Central memory CD8-positive, alpha-beta T cell (primary cell): ENCODE data around the gene PHC3.

ENCODE experiments used
- ATAC-seq: fragments of 150-1000 bp; cut with Tn5 transposase; replicated peaks from 2 replicates; pipeline ENCODE4 v1.10.0; 2022; ENCODE audit warnings: mild to moderate bottlenecking, moderate FRiP score, moderate number of reproducible peaks; ENCODE audit not compliant: poor library complexity, severe bottlenecking; ENCODE audit errors: extremely low read depth
- DNase-seq, 2 donors: peaks; one replicate each; pipeline ENCODE4 v3.0.0; 2021; ENCODE audit warnings: low spot score in 2 of 2
- H3K27ac Mint-ChIP-seq: one replicate; pipeline ENCODE4 v1.8.0; 2022; ENCODE audit warnings: low read depth, mild to moderate bottlenecking, moderate library complexity, mixed read lengths
- H3K27me3 Mint-ChIP-seq: one replicate; pipeline ENCODE4 v1.8.0; 2022; ENCODE audit warnings: mixed read lengths
- H3K36me3 Mint-ChIP-seq: one replicate; pipeline ENCODE4 v1.8.0; 2022; ENCODE audit warnings: mild to moderate bottlenecking, moderate library complexity, mixed read lengths; ENCODE audit not compliant: insufficient read depth
- H3K4me1 Mint-ChIP-seq: one replicate; pipeline ENCODE4 v1.8.0; 2022; ENCODE audit warnings: mixed read lengths
- H3K4me3 Mint-ChIP-seq: one replicate; pipeline ENCODE4 v1.8.0; 2022; ENCODE audit warnings: mild to moderate bottlenecking, moderate library complexity, mixed read lengths
- H3K9me3 Mint-ChIP-seq: one replicate; pipeline ENCODE4 v1.8.0; 2022; ENCODE audit warnings: mixed read lengths

The PHC3 gene

DNA sequence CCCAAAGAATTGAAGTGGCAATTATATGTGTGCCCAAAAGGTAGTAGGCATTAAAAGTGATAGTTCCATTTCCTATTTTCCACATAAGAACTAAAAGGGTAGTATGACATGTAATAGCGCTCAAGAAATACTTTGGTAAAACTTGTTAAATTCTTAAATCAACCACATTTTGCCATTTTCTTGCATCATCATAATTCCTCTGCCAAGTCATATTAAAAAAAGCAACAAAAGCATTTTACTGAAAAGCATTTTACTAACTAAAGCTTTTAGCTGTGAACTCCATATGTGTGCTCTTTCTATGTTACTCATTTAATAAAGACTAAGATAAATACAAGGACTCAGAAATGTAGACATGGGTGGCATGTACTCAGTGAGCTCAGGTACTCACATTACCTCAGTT lies 73.6 kb downstream of the PHC3 start:
- DNase-seq = no peak
- peaks cover 21% of the 10 kb centered on the region for H3K4me1 Mint-ChIP-seq
- H3K27me3 Mint-ChIP-seq = no peaks in the 10 kb centered on the region
- H3K9me3 Mint-ChIP-seq = no peaks in the 10 kb centered on the region
- ATAC-seq = no peak
- H3K27ac Mint-ChIP-seq = no peak overlapping the region
- H3K36me3 Mint-ChIP-seq = peaks cover 31% of the 10 kb centered on the region
- no peak overlapping the region for H3K4me3 Mint-ChIP-seq

DNA sequence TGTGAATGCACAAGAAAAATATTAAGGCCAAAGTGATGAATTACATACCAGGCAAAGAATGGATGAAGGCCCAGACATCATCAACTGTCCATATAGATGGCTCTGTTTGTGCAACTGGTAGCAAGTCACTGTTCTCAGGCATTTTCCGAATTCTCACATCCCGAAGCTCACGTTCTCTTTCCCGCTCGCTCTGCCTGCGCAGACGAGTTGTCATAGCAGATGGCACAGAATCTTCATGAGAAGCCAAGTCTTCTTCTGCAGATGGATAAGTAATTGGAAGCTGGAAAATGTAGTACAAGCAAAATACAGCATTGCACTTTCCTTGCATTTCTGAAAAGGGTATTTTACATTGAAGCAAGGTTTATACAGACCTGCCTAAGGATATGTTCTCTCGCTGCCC lies 79.1 kb downstream of the PHC3 start:
- no peaks in the 10 kb centered on the region for H3K27me3 Mint-ChIP-seq
- peaks cover 48% of the 10 kb centered on the region for H3K36me3 Mint-ChIP-seq
- H3K4me1 Mint-ChIP-seq = peaks cover 7% of the 10 kb centered on the region
- H3K4me3 Mint-ChIP-seq = no peak overlapping the region
- H3K27ac Mint-ChIP-seq = peak overlapping the region; percentile 35
- no peak for DNase-seq
- no peak for ATAC-seq
- H3K9me3 Mint-ChIP-seq = no peaks in the 10 kb centered on the region

DNA sequence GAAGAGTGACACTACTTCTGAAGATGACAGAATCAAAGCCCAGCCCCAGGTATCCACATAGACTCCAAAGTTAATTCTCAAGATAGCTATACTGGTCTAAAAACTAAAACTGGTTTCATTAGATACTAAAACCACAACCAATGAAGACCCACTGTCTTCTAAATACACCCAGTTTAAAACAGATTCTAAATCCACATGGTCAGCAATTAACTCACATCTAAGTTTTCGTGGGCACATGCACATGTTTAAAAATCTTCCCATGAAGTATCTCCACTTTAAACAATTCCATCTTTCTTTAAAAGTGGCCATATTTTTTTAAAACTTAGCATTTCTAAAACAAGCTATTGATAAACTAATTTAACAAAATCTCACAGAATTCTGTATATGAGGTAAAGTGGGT lies 80.6 kb downstream of the PHC3 start:
- H3K27ac Mint-ChIP-seq = no peak overlapping the region
- no peaks in the 10 kb centered on the region for H3K27me3 Mint-ChIP-seq
- no peaks in the 10 kb centered on the region for H3K9me3 Mint-ChIP-seq
- H3K4me1 Mint-ChIP-seq = peaks cover 7% of the 10 kb centered on the region
- H3K4me3 Mint-ChIP-seq = no peak overlapping the region
- DNase-seq (no peak), ATAC-seq (no peak)
- H3K36me3 Mint-ChIP-seq = peaks cover 54% of the 10 kb centered on the region

DNA sequence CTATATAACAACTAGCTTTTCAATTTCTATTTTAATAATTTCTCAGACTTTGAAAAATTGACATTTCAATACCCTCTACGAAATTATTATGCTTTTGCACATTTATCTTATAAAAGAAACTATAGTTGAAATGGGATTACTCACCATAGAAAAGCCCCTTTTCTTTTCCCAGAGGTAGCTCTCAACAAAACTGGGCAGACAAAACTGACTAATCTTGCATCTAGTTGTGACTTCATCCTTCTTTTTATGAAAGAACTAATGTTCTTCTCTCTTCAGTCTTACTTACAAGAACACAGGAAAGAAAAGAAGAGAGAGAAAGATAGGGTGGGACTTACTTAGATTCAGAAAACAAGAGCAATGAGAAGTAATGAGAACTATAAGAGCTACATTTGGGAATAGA lies 82.8 kb downstream of the PHC3 start:
- Mint-ChIP-seq H3K9me3 (no peaks in the 10 kb centered on the region), H3K36me3 (peaks cover 65% of the 10 kb centered on the region), H3K27ac (peak overlapping the region; percentile 70), H3K4me3 (no peak overlapping the region), H3K27me3 (no peaks in the 10 kb centered on the region), H3K4me1 (peaks cover 20% of the 10 kb centered on the region)
- no peak for ATAC-seq
- no peak for DNase-seq

DNA sequence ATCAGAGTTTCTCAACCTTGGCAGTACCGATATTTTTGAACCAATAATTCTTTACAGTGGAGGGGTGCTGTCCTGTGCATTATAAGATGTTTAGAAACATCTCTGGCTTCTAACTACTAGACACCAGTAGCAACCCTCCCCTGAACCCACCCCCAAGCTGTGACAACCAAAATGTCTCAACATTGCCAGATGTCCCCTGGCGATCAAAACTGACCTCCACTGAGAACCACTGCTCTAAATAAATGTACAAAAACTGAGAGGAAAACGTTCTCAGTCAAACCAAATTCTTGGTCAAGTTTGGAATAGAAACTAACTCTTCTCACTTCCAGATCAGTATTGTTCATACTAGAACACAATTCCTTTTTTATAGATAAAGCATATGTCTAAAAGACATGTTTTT lies 85.2 kb downstream of the PHC3 start:
- Mint-ChIP-seq H3K9me3 (no peaks in the 10 kb centered on the region), H3K4me1 (peaks cover 13% of the 10 kb centered on the region), H3K4me3 (no peak overlapping the region), H3K27ac (no peak overlapping the region), H3K27me3 (no peaks in the 10 kb centered on the region), H3K36me3 (peaks cover 55% of the 10 kb centered on the region)
- no peak for DNase-seq
- no peak for ATAC-seq

DNA sequence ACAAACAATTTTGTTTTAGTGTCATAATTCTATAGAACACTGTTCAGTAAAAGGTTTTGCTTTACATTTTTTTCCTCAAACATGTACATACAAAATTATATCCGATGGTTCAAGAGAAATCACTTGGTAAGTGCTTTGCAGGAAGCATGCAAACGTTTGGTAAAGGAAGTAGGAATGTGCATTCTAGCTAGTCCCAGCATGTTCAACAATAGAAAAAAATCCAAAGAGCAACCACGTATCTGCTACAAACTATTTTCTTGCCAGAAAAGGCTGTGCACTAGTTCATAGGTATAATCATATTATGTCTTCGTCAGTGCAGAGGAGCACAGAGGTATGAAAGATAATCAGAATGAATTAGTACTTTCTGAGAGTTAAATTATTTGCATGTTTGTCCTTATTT lies 85.8 kb downstream of the PHC3 start:
- Mint-ChIP-seq H3K27me3 (no peaks in the 10 kb centered on the region), H3K27ac (no peak overlapping the region), H3K9me3 (no peaks in the 10 kb centered on the region), H3K4me1 (peaks cover 13% of the 10 kb centered on the region), H3K4me3 (no peak overlapping the region), H3K36me3 (peaks cover 54% of the 10 kb centered on the region)
- no peak for ATAC-seq
- no peak for DNase-seq

DNA sequence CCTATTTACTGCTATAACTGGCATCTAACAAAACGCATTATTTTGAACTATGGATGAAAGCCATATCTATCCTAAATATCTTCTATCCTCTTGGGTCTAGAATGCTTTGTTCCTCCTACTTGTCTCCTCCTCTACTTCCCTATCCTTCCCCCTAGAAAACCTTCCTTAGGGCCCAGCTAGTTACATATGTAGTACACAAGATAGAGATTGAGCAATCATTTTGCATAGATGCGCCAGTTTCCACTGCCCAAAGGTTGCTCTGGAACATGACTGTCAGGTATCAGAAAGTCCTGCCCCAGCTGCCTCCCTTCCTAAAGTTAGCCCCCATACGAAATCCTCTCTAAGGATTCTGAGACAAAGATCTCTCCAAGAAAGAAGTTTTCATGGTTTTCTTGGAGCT lies 88.6 kb downstream of the PHC3 start:
- peaks cover 49% of the 10 kb centered on the region for H3K36me3 Mint-ChIP-seq
- H3K27ac Mint-ChIP-seq = no peak overlapping the region
- H3K27me3 Mint-ChIP-seq = no peaks in the 10 kb centered on the region

DNA sequence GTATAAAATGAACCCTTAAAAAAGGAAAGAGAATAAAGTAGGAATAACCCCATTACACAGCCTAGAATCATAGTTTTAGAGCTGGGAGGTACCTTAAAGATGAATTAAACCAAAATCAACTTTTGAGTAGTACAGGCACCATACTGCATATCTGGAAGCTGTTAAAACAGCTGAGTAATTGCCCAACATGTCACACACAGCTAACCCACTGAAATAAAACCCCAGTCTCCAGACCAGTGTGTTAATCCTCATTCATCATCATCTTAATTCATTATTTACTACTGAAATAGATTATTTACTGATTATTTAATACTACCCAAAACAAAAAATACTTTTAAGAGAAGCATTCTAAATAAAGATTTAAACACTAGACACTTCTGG lies 90.9 kb downstream of the PHC3 start:
- ATAC-seq = no peak
- H3K27me3 Mint-ChIP-seq = no peaks in the 10 kb centered on the region
- peaks cover 17% of the 10 kb centered on the region for H3K4me1 Mint-ChIP-seq
- DNase-seq = no peak
- H3K9me3 Mint-ChIP-seq = no peaks in the 10 kb centered on the region
- no peak overlapping the region for H3K4me3 Mint-ChIP-seq
- peaks cover 37% of the 10 kb centered on the region for H3K36me3 Mint-ChIP-seq
- H3K27ac Mint-ChIP-seq = peak overlapping the region; percentile 41

More for the DNA sequence above, 88.6 kb downstream of the PHC3 start:
- DNase-seq = no peak
- ATAC-seq = no peak
- H3K9me3 Mint-ChIP-seq = no peaks in the 10 kb centered on the region
- H3K4me3 Mint-ChIP-seq = no peak overlapping the region
- H3K4me1 Mint-ChIP-seq = peaks cover 19% of the 10 kb centered on the region

DNA sequence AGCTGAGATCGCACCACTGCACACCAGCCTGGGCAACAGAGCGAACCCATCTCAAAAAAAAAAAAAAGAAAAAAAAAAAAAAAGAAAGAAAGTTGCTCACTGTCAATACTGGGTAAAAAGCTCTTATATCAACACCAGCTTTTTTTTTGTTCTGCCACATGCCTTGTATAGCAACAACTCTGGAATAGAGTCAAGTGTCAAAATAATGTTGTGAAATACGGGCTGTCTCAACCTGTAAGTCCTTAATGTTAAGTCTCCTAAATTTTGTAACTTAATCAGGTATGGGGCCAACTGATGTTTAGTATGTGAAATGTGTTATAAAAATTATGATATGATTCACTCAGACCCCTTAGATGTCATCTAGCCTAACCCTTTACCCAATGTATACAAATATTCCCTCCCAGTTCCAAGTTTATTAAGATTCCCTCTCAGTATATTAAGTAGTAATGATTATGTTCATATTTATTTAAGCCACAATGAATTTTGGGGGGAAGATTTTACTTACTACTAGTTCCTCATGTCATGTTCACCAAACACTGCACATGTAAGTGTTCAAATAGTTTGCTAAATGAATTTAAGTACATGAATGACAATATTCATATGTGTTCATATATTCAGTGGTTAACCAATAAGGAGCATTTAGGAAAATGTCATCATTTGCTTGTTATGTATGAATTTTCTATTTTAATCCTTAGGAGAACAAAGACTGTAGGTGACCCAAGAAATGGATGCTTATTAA lies 91.5 kb downstream of the PHC3 start:
- Mint-ChIP-seq H3K27me3 (no peaks in the 10 kb centered on the region), H3K27ac (peak overlapping the region; percentile 41), H3K4me1 (peaks cover 12% of the 10 kb centered on the region), H3K36me3 (peaks cover 33% of the 10 kb centered on the region), H3K9me3 (no peaks in the 10 kb centered on the region), H3K4me3 (no peak overlapping the region)
- no peak for ATAC-seq
- DNase-seq = no peak

DNA sequence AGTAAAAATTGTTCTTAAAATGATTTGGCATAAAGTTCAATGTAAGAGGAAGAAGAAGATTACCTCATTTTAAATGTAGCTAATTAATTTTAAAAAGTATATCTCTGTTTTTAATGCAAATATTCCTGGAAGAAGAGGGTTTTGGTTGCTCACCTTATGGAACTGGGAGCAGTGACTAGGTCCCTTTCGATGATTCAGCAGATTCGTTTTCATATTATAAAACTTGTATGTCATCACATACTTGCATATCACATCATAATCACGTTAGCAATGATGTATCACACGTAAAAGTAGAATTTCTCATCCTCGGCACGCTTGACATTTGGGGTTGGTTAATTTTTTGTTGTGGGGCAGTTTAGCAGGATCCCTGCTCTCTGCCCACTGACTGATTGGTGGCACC lies 96.1 kb downstream of the PHC3 start:
- H3K36me3 Mint-ChIP-seq = peaks cover 23% of the 10 kb centered on the region
- H3K4me1 Mint-ChIP-seq = peaks cover 6% of the 10 kb centered on the region

DNA sequence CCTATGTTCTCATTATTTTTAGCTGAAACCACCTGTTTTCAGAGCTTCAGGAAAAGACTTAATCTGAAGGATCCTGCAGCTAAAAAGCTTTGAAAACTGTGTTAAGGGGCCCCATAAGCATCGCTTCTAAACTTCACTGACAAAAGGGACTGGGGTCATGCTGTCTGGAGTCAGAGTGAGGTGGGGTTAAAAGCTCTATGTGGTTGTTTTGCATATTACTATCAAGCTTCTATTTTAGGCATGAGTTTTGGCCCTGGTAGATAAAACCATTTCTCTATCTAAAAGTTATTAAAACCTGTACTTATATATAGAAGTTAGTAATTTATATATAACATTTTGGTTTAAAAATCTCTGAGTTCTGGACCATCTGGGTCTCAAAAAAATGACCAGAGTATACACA lies 98.2 kb downstream of the PHC3 start:
- no peak overlapping the region for H3K27ac Mint-ChIP-seq
- no peaks in the 10 kb centered on the region for H3K9me3 Mint-ChIP-seq
- peaks cover 12% of the 10 kb centered on the region for H3K36me3 Mint-ChIP-seq
- no peaks in the 10 kb centered on the region for H3K27me3 Mint-ChIP-seq
- ATAC-seq (no peak), DNase-seq (no peak)
- no peaks in the 10 kb centered on the region for H3K4me1 Mint-ChIP-seq
- H3K4me3 Mint-ChIP-seq = no peak overlapping the region

More for the DNA sequence above, 96.1 kb downstream of the PHC3 start:
- Mint-ChIP-seq H3K9me3 (no peaks in the 10 kb centered on the region), H3K27ac (no peak overlapping the region), H3K4me3 (no peak overlapping the region), H3K27me3 (no peaks in the 10 kb centered on the region)
- ATAC-seq = no peak
- no peak for DNase-seq

DNA sequence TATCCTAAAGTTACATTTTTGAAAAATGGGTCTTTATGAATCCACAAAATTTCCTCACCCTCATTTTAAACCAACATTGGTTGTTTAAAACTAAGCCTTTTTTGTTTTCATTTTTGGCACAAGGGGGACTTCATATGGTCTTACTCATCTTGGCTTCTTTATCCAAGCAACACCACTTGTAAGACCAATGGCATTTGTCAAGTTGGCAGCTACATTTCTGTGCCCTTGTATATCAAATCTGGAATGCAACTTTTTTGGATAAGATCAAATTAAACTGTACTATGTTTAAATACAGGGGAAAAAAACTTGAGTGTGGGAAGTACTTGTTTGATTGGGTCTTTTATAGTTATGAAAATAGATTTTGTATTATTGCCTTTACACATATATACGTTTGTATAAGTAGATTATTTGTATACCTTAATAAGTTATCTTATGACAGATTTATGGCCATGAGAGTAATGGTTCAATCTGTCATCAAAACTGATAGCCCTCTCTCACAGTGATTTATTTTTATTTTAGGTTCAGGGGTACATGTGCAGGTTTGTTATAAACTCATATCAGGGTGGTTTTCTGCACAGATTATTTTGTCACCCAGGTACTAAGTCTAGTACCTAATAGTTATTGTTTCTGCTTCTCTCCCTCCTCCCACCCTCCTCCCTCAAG lies 100.3 kb downstream of the PHC3 start:
- DNase-seq (no peak), ATAC-seq (no peak)
- Mint-ChIP-seq H3K4me1 (no peaks in the 10 kb centered on the region), H3K9me3 (no peaks in the 10 kb centered on the region), H3K27me3 (no peaks in the 10 kb centered on the region), H3K36me3 (peaks cover 10% of the 10 kb centered on the region), H3K4me3 (no peak overlapping the region), H3K27ac (no peak overlapping the region)

DNA sequence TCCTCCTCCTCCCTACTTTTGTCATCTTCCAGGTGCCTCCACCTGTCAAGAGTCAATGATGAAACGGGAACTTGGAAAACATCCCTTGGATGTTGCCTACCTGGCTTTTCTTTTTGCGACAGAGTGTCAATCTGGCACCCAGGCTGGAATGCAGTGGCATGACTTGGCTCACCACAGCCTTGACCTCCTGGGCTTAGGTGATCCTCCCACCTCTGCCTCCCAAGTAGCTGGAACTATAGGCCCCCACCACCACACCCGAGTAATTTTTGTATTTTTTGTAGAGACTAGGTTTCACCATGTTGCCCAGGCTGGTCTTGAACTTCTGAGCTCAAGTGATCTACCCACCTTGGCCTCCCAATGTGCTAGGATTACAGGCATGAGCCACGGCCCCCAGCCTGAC lies 100.9 kb downstream of the PHC3 start:
- H3K4me3 Mint-ChIP-seq = no peak overlapping the region
- H3K36me3 Mint-ChIP-seq = peaks cover 9% of the 10 kb centered on the region
- ATAC-seq (no peak), DNase-seq (no peak)
- H3K4me1 Mint-ChIP-seq = no peaks in the 10 kb centered on the region
- no peak overlapping the region for H3K27ac Mint-ChIP-seq
- H3K27me3 Mint-ChIP-seq = no peaks in the 10 kb centered on the region
- H3K9me3 Mint-ChIP-seq = no peaks in the 10 kb centered on the region
